Peyer's patch (tissue), 4 donors: Measurements from ENCODE around the gene RUNX1. TPM values are rescaled to one million over a fixed set of nuclear protein-coding genes. Genes with fewer than 3 reads are reported as not detected.

Source experiments
- DNase-seq, 3 donors: peaks; one replicate each; pipeline ENCODE4 v3.0.0-alpha.2; 2017 to 2019
- H3K27ac ChIP-seq, 4 donors: fragments of 200-600 bp; sonication (generic); one replicate each; pipeline ENCODE4 v1.5.1; 2016 to 2019
- H3K27me3 ChIP-seq, 2 donors: fragments of 200-600 bp; sonication (generic); one replicate each; pipeline ENCODE4 v1.5.1; 2019
- H3K36me3 ChIP-seq, 3 donors: fragments of 200-600 bp; sonication (generic); one replicate each; pipeline ENCODE4 v1.5.1; 2016 to 2019
- H3K4me1 ChIP-seq, 4 donors: fragments of 200-600 bp; sonication (generic); one replicate each; pipeline ENCODE4 v1.5.1; 2016 to 2019
- H3K4me3 ChIP-seq, 4 donors: fragments of 200-600 bp; sonication (generic); 1 replicate in 3 of 4; 2 replicates in 1 of 4; pipeline ENCODE4 v1.5.1; 2016 to 2019; ENCODE audit warnings: mild to moderate bottlenecking in 1 of 4
- H3K9me3 ChIP-seq, 4 donors: fragments of 200-600 bp; sonication (generic); one replicate each; pipeline ENCODE4 v1.5.1; 2016 to 2019; ENCODE audit warnings: mild to moderate bottlenecking in 1 of 4
- CTCF ChIP-seq, 6 experiments: fragments of 450-650 bp in 4 of 6; fragments of 200-600 bp in 2 of 6; sonication (generic) in 1 of 6; IDR thresholded peaks; one replicate each; pipeline ENCODE4 v1.5.1; 2017 to 2019; ENCODE audit warnings: antibody characterized with exemption in 6 of 6, mild to moderate bottlenecking in 3 of 6, moderate library complexity in 1 of 6
- POLR2A ChIP-seq, 2 donors: fragments of 450-650 bp; IDR thresholded peaks; one replicate each; pipeline ENCODE4 v1.5.1; 2017; ENCODE audit warnings: antibody characterized with exemption in 2 of 2, mild to moderate bottlenecking in 2 of 2, moderate library complexity in 2 of 2
- total RNA-seq, 4 donors: library from RNA; depleted of rRNA; stranded (reverse); fragments of >200 nt; gene quantifications; one replicate each; pipeline ENCODE4 v1.1.0, GENCODE V29; 2016

The RUNX1 gene
- total RNA-seq, 4 donors from 2014 or later: 15.1 to 80.9 (median 24.1) TPM

DNA sequence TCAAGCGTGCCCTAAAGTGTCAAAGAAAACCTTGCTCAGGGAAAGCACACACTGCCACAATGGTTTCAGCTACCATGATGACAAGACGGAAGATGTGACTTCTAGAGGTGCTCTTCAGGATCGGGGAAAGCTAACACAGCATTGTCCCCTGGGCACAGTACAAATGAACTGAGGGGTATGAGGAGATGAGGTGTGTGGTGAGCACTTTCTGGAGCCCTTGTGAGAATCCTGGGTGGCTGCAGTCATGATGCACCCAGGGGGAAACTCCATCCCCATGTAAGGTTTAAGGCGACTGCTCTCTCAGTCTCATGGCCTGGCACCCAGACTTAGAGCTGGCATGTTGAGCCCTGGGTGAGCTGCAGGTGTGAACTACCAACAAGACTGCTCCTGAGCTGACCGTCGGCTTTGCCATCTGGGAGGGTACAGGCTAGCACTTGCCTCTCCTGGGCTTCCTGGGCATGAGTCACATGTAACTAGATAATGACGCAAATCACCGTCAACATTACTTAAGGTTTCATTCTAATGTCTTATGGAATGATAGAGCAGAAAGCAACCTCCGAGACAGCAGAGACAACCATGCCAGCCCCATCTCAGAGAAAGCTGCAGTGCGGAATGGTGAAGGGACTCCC, 235.7 kb downstream of the RUNX1 start:
- no peak for DNase-seq
- Histone ChIP-seq H3K4me1 (peaks cover 0 to 30% (median 0%) of the 10 kb centered on the region in 4 donors), H3K4me3 (no peak overlapping the region), H3K9me3 (no peaks in the 10 kb centered on the region), H3K27ac (no peak overlapping the region), H3K36me3 (no peaks in the 10 kb centered on the region), H3K27me3 (no peaks in the 10 kb centered on the region)
- no peak for TF ChIP-seq CTCF (IDR thresholded peaks at IDR 0.05)

- H3K9me3 ChIP-seq: no peaks in the 10 kb centered on the region
- no peaks in the 10 kb centered on the region for H3K27me3 ChIP-seq
- H3K4me3 ChIP-seq: no peak overlapping the region
- peaks cover 0 to 25% (median 0%) of the 10 kb centered on the region in 4 donors for H3K4me1 ChIP-seq
- DNase-seq: no peak
- H3K36me3 ChIP-seq: no peaks in the 10 kb centered on the region
- peak overlapping the region in 2 of 4 donors; percentile 27 to 31 for H3K27ac ChIP-seq
- TF ChIP-seq CTCF (IDR thresholded peaks at IDR 0.05) (no peak), POLR2A (IDR thresholded peaks at IDR 0.05) (no peak)
Observed at GRCh38 chr21:34812504-34813265, 236.4 kb downstream of the RUNX1 start.

- H3K27ac ChIP-seq: peak overlapping the region in 2 of 4 donors; percentile 27 to 31
- H3K36me3 ChIP-seq: no peaks in the 10 kb centered on the region
- no peak for DNase-seq
Observed at GRCh38 chr21:34811368-34811767, 237.7 kb downstream of the RUNX1 start.

GRCh38 chr21:34810786-34811185, 238.3 kb downstream of the RUNX1 start:
- Histone ChIP-seq H3K36me3 (no peaks in the 10 kb centered on the region), H3K27me3 (no peaks in the 10 kb centered on the region), H3K27ac (peak overlapping the region in 1 of 4 donors; percentile 31), H3K9me3 (no peaks in the 10 kb centered on the region), H3K4me1 (peaks cover 0 to 25% (median 0%) of the 10 kb centered on the region in 4 donors), H3K4me3 (no peak overlapping the region)
- DNase-seq: no peak
- TF ChIP-seq POLR2A (IDR thresholded peaks at IDR 0.05) (no peak), CTCF (IDR thresholded peaks at IDR 0.05) (no peak)

More at GRCh38 chr21:34811368-34811767, 237.7 kb downstream of the RUNX1 start:
- Histone ChIP-seq H3K27me3 (no peaks in the 10 kb centered on the region), H3K9me3 (no peaks in the 10 kb centered on the region), H3K4me3 (no peak overlapping the region), H3K4me1 (peaks cover 0 to 25% (median 0%) of the 10 kb centered on the region in 4 donors)
- TF ChIP-seq POLR2A (IDR thresholded peaks at IDR 0.05) (no peak), CTCF (IDR thresholded peaks at IDR 0.05) (no peak)

- no peaks in the 10 kb centered on the region for H3K9me3 ChIP-seq
- H3K4me1 ChIP-seq: peaks cover 0 to 25% (median 0%) of the 10 kb centered on the region in 4 donors
- no peaks in the 10 kb centered on the region for H3K36me3 ChIP-seq
- no peaks in the 10 kb centered on the region for H3K27me3 ChIP-seq
- TF ChIP-seq CTCF (IDR thresholded peaks at IDR 0.05) (no peak), POLR2A (IDR thresholded peaks at IDR 0.05) (no peak)
- H3K27ac ChIP-seq: no peak overlapping the region
- DNase-seq: no peak
- no peak overlapping the region for H3K4me3 ChIP-seq
Observed at GRCh38 chr21:34809822-34810221, 239.3 kb downstream of the RUNX1 start.
